ENCODE measurements around the gene CIB4. TPM values are rescaled to one million over a fixed set of nuclear protein-coding genes. Genes with fewer than 3 reads are reported as not detected.

CIB4 gene
- total and polyA plus RNA-seq, 5 donors: not detected

GRCh38 chr2:26630235-26630634 is 10.9 kb downstream of the CIB4 start:
- DNase-seq (no peak), ATAC-seq (no peak)
- Histone ChIP-seq H3K4me3 (ENCODE audit: low read length) (no peak overlapping the region), H3K4me1 (ENCODE audit: control insufficient read depth, insufficient read depth, low read length) (no peaks in the 10 kb centered on the region), H3K27me3 (ENCODE audit: control insufficient read depth, insufficient read depth) (no peaks in the 10 kb centered on the region), H3K27ac (ENCODE audit: low read length) (no peak overlapping the region), H3K9me3 (ENCODE audit: control insufficient read depth, low read length) (no peaks in the 10 kb centered on the region)
- 89% methylated on average over 4 of the region's 4 CpGs for WGBS
- intact Hi-C loops (cut with DNase I): no loop called here

- ATAC-seq (no peak), DNase-seq (no peak)
- no peak overlapping the region for H3K27ac ChIP-seq (ENCODE audit: low read length)
- WGBS: 73% methylated on average over 10 of the region's 10 CpGs
- no peak overlapping the region for H3K4me3 ChIP-seq (ENCODE audit: low read length)
- intact Hi-C loops (cut with DNase I): no loop called here
- H3K4me1 ChIP-seq (ENCODE audit: control insufficient read depth, insufficient read depth, low read length): no peaks in the 10 kb centered on the region
- H3K27me3 ChIP-seq (ENCODE audit: control insufficient read depth, insufficient read depth): no peaks in the 10 kb centered on the region
- H3K9me3 ChIP-seq (ENCODE audit: control insufficient read depth, low read length): no peaks in the 10 kb centered on the region
These were observed 11.4 kb downstream of the CIB4 start for GRCh38 chr2:26629751-26630150.

DNA sequence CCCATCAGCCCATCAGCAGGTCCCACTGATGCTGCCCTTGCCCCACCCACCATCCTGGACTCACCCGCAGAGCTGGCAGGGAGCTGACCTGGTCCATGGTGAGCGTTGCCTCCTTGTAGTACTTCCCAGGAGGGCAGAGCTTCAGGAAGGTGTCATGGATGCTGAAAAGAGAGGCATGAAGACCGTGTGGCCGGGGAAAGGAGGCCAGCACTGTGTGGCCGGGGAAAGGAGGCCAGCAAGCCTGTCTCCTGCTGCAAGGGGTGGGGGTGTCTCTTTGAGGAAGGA is 11.9 kb downstream of the CIB4 start:
- Histone ChIP-seq H3K4me1 (ENCODE audit: control insufficient read depth, insufficient read depth, low read length) (no peaks in the 10 kb centered on the region), H3K4me3 (ENCODE audit: low read length) (no peak overlapping the region), H3K27me3 (ENCODE audit: control insufficient read depth, insufficient read depth) (no peaks in the 10 kb centered on the region), H3K9me3 (ENCODE audit: control insufficient read depth, low read length) (no peaks in the 10 kb centered on the region), H3K27ac (ENCODE audit: low read length) (no peak overlapping the region)
- intact Hi-C loops (cut with DNase I): no loop called here
- ATAC-seq (no peak), DNase-seq (no peak)
- WGBS: 80% methylated on average over 5 of the region's 5 CpGs

DNA sequence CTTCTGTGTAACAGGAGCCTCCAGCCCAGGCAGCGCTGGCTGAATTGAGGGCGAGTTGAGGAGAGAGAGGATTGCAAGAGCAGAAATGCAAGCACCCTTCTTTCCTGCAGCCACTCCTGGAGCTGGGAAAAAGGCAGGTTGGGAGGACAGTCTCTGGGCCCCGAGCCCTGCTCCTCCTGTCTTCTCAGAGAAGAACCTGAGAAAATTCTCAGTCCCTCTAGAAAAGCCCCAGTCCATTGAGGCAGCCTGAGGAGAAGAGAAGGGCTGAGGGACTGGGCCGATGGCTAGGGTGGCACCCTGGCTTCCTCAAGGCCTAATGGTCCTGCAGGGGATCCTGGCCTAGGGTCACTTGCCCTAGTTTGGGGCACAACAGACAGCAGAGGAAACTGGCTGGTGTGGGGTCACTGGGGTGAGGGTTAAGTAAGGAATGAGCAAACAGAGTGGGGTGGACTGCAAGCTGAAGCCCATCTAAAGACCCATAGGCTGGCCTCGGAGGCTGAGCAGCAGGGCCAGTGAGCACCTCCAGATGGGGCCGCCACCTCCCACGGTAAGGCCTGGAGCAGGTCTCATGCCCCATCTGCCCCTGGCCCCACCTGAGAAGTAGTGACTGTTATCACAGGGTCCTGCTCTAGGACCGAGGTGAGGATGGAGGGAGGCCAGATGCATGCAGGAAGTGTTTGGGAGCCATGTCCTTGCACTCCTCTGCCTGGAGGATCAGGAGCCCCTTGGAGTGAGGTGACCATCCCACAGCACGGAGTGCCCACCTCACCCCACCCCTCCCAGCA is 12.4 kb downstream of the CIB4 start:
- DNase-seq: no peak
- no peak overlapping the region for H3K27ac ChIP-seq (ENCODE audit: low read length)
- H3K4me1 ChIP-seq (ENCODE audit: control insufficient read depth, insufficient read depth, low read length): no peaks in the 10 kb centered on the region
- ATAC-seq: no peak
- H3K27me3 ChIP-seq (ENCODE audit: control insufficient read depth, insufficient read depth): no peaks in the 10 kb centered on the region
- WGBS: 82% methylated on average over 9 of the region's 9 CpGs
- intact Hi-C loops (cut with DNase I): no loop called here
- no peaks in the 10 kb centered on the region for H3K9me3 ChIP-seq (ENCODE audit: control insufficient read depth, low read length)
- H3K4me3 ChIP-seq (ENCODE audit: low read length): no peak overlapping the region

DNA sequence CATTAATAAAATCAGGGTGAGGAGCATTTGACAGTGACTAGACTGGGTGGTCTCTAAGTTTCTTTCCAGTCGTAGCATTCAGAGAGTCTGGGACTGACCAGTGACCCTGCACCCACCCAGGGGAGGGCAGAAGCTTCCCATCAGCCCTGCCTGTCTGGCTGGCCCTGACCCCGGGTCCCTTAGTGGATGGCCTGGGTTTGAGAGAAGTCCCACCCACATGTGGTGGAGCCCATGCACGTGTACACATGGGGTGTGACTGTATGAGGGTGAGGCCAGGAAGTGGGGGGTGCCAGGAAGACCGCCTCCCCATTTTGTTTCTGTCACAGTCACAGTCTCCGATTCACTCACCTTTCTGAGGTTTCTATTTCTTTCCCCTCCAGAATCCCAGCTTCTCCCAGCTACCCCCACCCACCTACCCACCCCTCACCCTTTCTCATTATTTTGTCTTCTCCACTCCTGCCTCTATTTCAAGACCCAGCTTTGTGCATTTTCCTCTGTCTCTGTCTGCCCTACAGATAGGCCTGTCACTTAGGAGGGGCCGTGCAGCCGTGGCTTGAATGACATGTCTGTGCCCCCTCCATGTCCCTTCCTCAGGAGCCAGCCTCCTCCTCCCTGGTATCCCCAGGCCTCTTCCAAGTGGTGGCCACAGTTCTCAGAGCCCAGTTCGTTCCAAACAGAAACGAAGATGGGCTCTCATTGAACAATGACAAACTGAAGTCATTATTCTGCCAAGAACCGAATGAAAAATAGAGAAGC is 13.6 kb downstream of the CIB4 start:
- DNase-seq: no peak

DNA sequence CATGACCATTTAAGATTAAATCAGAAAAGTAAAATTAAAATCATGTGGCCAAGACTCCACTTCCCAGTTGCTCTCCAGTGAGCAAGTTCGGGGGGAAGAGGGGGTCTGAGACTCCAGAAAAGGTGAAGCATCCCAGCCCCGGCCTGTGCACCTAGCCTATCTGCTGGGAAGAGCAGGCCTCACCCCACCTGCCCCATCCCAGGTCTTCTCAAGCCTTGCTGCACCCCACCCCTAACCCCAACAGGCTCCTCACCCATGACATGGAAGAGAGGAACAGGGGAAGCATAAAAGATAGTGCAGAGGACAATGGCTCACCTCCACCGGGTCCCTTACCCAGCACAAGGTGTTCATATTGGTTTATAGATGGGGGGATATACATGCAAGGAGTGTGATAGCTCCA is 14.6 kb downstream of the CIB4 start:
- ATAC-seq (no peak), DNase-seq (no peak)
- no peaks in the 10 kb centered on the region for H3K9me3 ChIP-seq (ENCODE audit: control insufficient read depth, low read length)
- intact Hi-C loops (cut with DNase I): no loop called here
- 88% methylated on average over 3 of the region's 3 CpGs for WGBS
- H3K4me3 ChIP-seq (ENCODE audit: low read length): no peak overlapping the region
- H3K4me1 ChIP-seq (ENCODE audit: control insufficient read depth, insufficient read depth, low read length): no peaks in the 10 kb centered on the region
- no peaks in the 10 kb centered on the region for H3K27me3 ChIP-seq (ENCODE audit: control insufficient read depth, insufficient read depth)
- no peak overlapping the region for H3K27ac ChIP-seq (ENCODE audit: low read length)

More for the DNA sequence above, 13.6 kb downstream of the CIB4 start:
- intact Hi-C loops (cut with DNase I): no loop called here
- Histone ChIP-seq H3K27ac (ENCODE audit: low read length) (no peak overlapping the region), H3K4me3 (ENCODE audit: low read length) (no peak overlapping the region), H3K27me3 (ENCODE audit: control insufficient read depth, insufficient read depth) (no peaks in the 10 kb centered on the region), H3K9me3 (ENCODE audit: control insufficient read depth, low read length) (no peaks in the 10 kb centered on the region), H3K4me1 (ENCODE audit: control insufficient read depth, insufficient read depth, low read length) (no peaks in the 10 kb centered on the region)
- ATAC-seq: no peak
- WGBS: 77% methylated on average over 10 of the region's 10 CpGs

DNA sequence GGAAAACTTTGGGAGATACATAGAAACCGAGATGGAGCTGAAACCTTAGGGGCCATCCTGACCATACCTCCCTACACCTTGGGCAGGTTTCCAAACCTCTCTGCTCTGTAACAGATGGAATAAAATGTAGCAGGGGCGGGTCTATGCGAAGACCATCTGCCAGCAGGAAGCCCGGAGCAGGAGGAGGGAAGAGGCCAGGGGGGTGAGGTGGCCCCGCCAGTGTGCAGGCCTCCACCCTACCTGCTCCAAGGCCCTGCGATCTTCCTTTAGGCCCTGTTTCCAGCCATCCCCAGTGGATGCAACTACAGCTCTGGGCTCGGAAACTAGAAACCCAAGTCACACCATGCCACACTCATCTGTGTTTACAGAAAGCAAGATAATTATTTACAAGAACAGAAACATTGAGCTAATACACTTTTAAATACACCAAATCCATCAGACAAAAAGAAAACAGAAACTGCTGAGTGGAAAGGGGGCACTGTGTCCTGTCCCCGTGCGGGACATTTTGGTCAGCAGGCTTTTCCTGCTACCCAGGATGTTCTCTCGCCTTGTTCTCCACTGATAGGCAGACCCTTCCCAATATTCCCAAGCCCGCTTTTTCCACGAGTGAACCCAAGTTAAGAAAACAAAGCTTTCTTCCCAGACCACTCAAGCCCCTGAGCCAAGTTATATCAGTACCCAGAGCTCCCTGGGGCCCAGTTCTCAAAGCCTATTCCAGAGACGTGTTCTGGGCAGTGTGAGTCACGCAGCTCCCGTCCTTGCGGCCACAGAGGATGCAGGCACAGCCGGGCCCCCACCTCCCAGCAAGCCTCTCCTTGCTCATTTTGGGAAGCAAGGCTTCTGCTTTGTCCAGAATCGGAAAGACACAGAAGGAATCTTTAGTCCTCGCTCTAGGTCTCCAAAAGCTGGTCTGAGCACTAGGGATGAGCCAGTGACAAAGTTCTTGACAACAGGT is 17.3 kb downstream of the CIB4 start:
- H3K9me3 ChIP-seq (ENCODE audit: control insufficient read depth, low read length): no peaks in the 10 kb centered on the region
- intact Hi-C loops (cut with DNase I): no loop called here
- H3K4me3 ChIP-seq (ENCODE audit: low read length): no peak overlapping the region
- H3K27ac ChIP-seq (ENCODE audit: low read length): no peak overlapping the region
- no peaks in the 10 kb centered on the region for H3K27me3 ChIP-seq (ENCODE audit: control insufficient read depth, insufficient read depth)
- peak in 2 of 3 donors; percentile 59 to 67 for DNase-seq
- no peaks in the 10 kb centered on the region for H3K4me1 ChIP-seq (ENCODE audit: control insufficient read depth, insufficient read depth, low read length)
- ATAC-seq: peak; percentile 79 to 81
- WGBS: 52% methylated on average over 19 of the region's 19 CpGs

GRCh38 chr2:26621469-26622199 is 19.5 kb downstream of the CIB4 start:
- 93% methylated on average over 5 of the region's 5 CpGs for WGBS
- H3K4me1 ChIP-seq (ENCODE audit: control insufficient read depth, insufficient read depth, low read length): no peaks in the 10 kb centered on the region
- ATAC-seq (no peak), DNase-seq (no peak)
- no peak overlapping the region for H3K27ac ChIP-seq (ENCODE audit: low read length)
- no peaks in the 10 kb centered on the region for H3K27me3 ChIP-seq (ENCODE audit: control insufficient read depth, insufficient read depth)
- intact Hi-C loops (cut with DNase I): no loop called here
- H3K4me3 ChIP-seq (ENCODE audit: low read length): no peak overlapping the region
- H3K9me3 ChIP-seq (ENCODE audit: control insufficient read depth, low read length): no peaks in the 10 kb centered on the region

- H3K9me3 ChIP-seq (ENCODE audit: control insufficient read depth, low read length): no peaks in the 10 kb centered on the region
- H3K4me3 ChIP-seq (ENCODE audit: low read length): no peak overlapping the region
- H3K4me1 ChIP-seq (ENCODE audit: control insufficient read depth, insufficient read depth, low read length): no peaks in the 10 kb centered on the region
- ATAC-seq: no peak
- H3K27ac ChIP-seq (ENCODE audit: low read length): no peak overlapping the region
- H3K27me3 ChIP-seq (ENCODE audit: control insufficient read depth, insufficient read depth): no peaks in the 10 kb centered on the region
- no peak for DNase-seq
- intact Hi-C loops (cut with DNase I): no loop called here
- 45% methylated on average over 14 of the region's 14 CpGs for WGBS
These were observed 21.0 kb downstream of the CIB4 start for GRCh38 chr2:26620031-26620605.

GRCh38 chr2:26619521-26619951 is 21.6 kb downstream of the CIB4 start:
- no peaks in the 10 kb centered on the region for H3K9me3 ChIP-seq (ENCODE audit: control insufficient read depth, low read length)
- no peaks in the 10 kb centered on the region for H3K27me3 ChIP-seq (ENCODE audit: control insufficient read depth, insufficient read depth)
- intact Hi-C loops (cut with DNase I): no loop called here

More at GRCh38 chr2:26619521-26619951, 21.6 kb downstream of the CIB4 start:
- Histone ChIP-seq H3K27ac (ENCODE audit: low read length) (no peak overlapping the region), H3K4me1 (ENCODE audit: control insufficient read depth, insufficient read depth, low read length) (no peaks in the 10 kb centered on the region), H3K4me3 (ENCODE audit: low read length) (no peak overlapping the region)
- no peak for ATAC-seq
- WGBS: 41% methylated on average over 8 of the region's 8 CpGs
- no peak for DNase-seq
